IgD-negative memory B cell (primary cell): ENCODE data around the gene GPRIN1. TPM values are rescaled to one million over a fixed set of nuclear protein-coding genes. Genes with fewer than 3 reads are reported as not detected.

Experiments used
- polyA plus RNA-seq: library from polyadenylated mRNA; unstranded; fragments of 300-500 nt; fragmentation: Illumina TruSeq; gene quantifications from one replicate; pipeline ENCODE4 v1.2.3, GENCODE V29; 2021

The GPRIN1 gene
- polyA plus RNA-seq, 1 donor from 2014 or later, result 0.35 TPM

Other genes starting within 250 kb of the GPRIN1 start
- 45.2 TPM for gene KIAA1191, start 248.4 kb downstream of the GPRIN1 start, polyA plus RNA-seq
- gene ARL10, start 244.7 kb downstream of the GPRIN1 start, polyA plus RNA-seq, result 1.3 TPM
- gene NOP16, start 221.6 kb downstream of the GPRIN1 start, polyA plus RNA-seq, result 38.1 TPM
- 242 TPM for gene HIGD2A, start 221.4 kb downstream of the GPRIN1 start, polyA plus RNA-seq
- 54.1 TPM for gene CLTB, start 193.6 kb downstream of the GPRIN1 start, polyA plus RNA-seq
- 11.1 TPM for gene FAF2, start 161.8 kb downstream of the GPRIN1 start, polyA plus RNA-seq
- gene RNF44, start 72.8 kb downstream of the GPRIN1 start, polyA plus RNA-seq, result 6.0 TPM
- not detected for gene CDHR2, start 60.8 kb downstream of the GPRIN1 start, polyA plus RNA-seq
- not detected for gene SNCB, start 20.4 kb upstream of the GPRIN1 start, polyA plus RNA-seq
- gene EIF4E1B, start 20.5 kb upstream of the GPRIN1 start, polyA plus RNA-seq, result not detected
- gene TSPAN17, start 37.3 kb upstream of the GPRIN1 start, polyA plus RNA-seq, result 19.5 TPM
- gene UNC5A, start 200.4 kb upstream of the GPRIN1 start, polyA plus RNA-seq, result not detected